Measurements from ENCODE around the gene DAD1. TPM values are rescaled to one million over a fixed set of nuclear protein-coding genes. Genes with fewer than 3 reads are reported as not detected.
A peak's percentile ranks its signal among the peaks of the same experiment; 100 is the strongest.
"Not testable (repeated sequence)": the region's sequence is repeated elsewhere in the genome, so short reads cannot be mapped to it uniquely, and the experiment has no call there.

Gene DAD1
- total RNA-seq, 4 donors from 2014 or later: 235 to 430 (median 335) TPM

DNA sequence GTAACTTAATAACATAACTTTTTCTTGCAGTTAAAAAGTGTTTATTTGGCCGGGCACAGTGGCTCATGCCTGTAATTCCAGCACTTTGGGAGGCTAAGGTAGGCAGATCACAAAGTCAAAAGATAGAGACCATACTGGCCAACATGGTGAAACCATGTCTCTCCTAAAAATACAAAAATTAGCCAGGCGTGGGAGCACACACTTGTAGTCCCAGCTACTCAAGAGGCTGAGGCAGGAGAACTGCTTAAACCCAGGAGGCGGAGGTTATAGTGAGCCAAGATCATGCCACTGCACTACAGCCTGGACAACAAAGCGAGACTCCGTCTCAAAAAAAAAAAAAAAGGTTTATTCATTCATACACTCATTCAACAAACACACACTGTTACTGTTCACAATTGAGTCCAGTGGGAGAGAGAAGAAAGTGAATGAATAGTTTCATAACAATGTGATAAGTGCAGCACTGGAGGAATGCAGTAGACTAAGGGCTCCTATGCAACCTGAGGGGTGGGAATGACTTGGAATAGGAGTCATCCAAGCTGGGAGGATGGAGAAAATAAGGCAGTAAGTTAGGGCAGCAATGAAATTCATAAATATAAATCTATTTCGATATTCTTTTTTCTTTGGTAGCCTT is 19.8 kb downstream of the DAD1 start:
- 59 to 85% methylated on average over 6 of the region's 6 CpGs for WGBS, 2 donors
- TF ChIP-seq CTCF (IDR thresholded peaks at IDR 0.05) (no peak), POLR2A (IDR thresholded peaks at IDR 0.05) (no peak)
- intact Hi-C loops (cut with DNase I): no loop called here

GRCh38 chr14:22567437-22567836 is 21.6 kb downstream of the DAD1 start:
- no peak for DNase-seq
- H3K9me3 ChIP-seq: no peaks in the 10 kb centered on the region
- WGBS, 2 donors: 92 to 95% methylated on average over 1 of the region's 1 CpG
- intact Hi-C loops (cut with DNase I): no loop called here
- no peak overlapping the region for H3K4me3 ChIP-seq (replicated peaks in 1 of 3)
- TF ChIP-seq POLR2A (IDR thresholded peaks at IDR 0.05): no peak
- peaks cover 11 to 16% of the 10 kb centered on the region in 2 donors for H3K36me3 ChIP-seq
- H3K27me3 ChIP-seq: no peaks in the 10 kb centered on the region
- peaks cover 44 to 67% of the 10 kb centered on the region in 2 donors for H3K4me1 ChIP-seq
- H3K27ac ChIP-seq: peak overlapping the region in 2 of 3 donors; percentile 45 to 86

More for the DNA sequence above, 19.8 kb downstream of the DAD1 start:
- H3K27ac ChIP-seq: peak overlapping the region; percentile 57 to 86 (median 71)
- H3K4me1 ChIP-seq: peaks cover 38 to 69% of the 10 kb centered on the region in 2 donors
- H3K9me3 ChIP-seq: no peaks in the 10 kb centered on the region
- H3K27me3 ChIP-seq: no peaks in the 10 kb centered on the region
- peak in 1 of 2 donors; percentile 46 for DNase-seq
- peaks cover 4 to 22% of the 10 kb centered on the region in 2 donors for H3K36me3 ChIP-seq
- no peak overlapping the region for H3K4me3 ChIP-seq (replicated peaks in 1 of 3)

DNA sequence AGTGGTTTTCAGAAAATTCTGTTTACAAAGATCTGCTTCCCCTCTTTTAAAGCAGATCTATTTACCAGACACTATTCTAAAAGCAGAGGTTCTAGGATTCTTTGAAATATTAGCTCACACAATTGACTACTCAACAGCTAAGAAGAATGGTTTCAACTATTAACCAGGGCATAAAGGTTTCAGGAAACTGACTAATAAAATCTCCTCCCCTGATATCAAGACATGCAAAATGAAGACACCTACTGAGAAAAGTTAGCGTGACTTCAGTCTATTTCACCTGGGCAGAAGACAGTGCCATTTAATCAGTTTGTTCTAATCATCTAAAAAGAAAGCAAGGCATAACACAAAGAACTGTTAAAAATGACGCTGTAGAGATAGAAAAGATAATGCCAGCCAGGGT is 22.2 kb downstream of the DAD1 start:
- 88 to 93% methylated on average over 2 of the region's 2 CpGs for WGBS, 2 donors
- peak overlapping the region in 2 of 3 donors; percentile 13 to 86 for H3K27ac ChIP-seq
- no peak overlapping the region for H3K4me3 ChIP-seq (replicated peaks in 1 of 3)
- H3K36me3 ChIP-seq: peaks cover 11 to 13% of the 10 kb centered on the region in 2 donors
- no peak for TF ChIP-seq POLR2A (IDR thresholded peaks at IDR 0.05)
- no peak for TF ChIP-seq CTCF (IDR thresholded peaks at IDR 0.05)
- DNase-seq: no peak
- H3K4me1 ChIP-seq: peaks cover 47 to 67% of the 10 kb centered on the region in 2 donors
- no peaks in the 10 kb centered on the region for H3K27me3 ChIP-seq
- intact Hi-C loops (cut with DNase I): no loop called here
- H3K9me3 ChIP-seq: no peaks in the 10 kb centered on the region

GRCh38 chr14:22566266-22566665 is 22.8 kb downstream of the DAD1 start:
- intact Hi-C loops (cut with DNase I); H3K27me3 ChIP-seq; DNase-seq; H3K4me3 ChIP-seq (replicated peaks in 1 of 3); H3K9me3 ChIP-seq: not testable (repeated sequence)
- WGBS, 2 donors: 93 to 99% methylated on average over 9 of the region's 9 CpGs
- Histone ChIP-seq H3K36me3 (peaks cover 10 to 11% of the 10 kb centered on the region in 2 donors), H3K4me1 (peaks cover 53 to 71% of the 10 kb centered on the region in 2 donors), H3K27ac (peak overlapping the region in 2 of 3 donors; percentile 13 to 86)

GRCh38 chr14:22565391-22565945 is 23.6 kb downstream of the DAD1 start:
- WGBS, 2 donors: 86 to 94% methylated on average over 3 of the region's 3 CpGs
- intact Hi-C loops (cut with DNase I): no loop called here

More at GRCh38 chr14:22565391-22565945, 23.6 kb downstream of the DAD1 start:
- peaks cover 53 to 72% of the 10 kb centered on the region in 2 donors for H3K4me1 ChIP-seq
- TF ChIP-seq POLR2A (IDR thresholded peaks at IDR 0.05) (no peak), CTCF (IDR thresholded peaks at IDR 0.05) (no peak)
- H3K36me3 ChIP-seq: peaks cover 10 to 11% of the 10 kb centered on the region in 2 donors
- H3K4me3 ChIP-seq (replicated peaks in 1 of 3): no peak overlapping the region
- no peaks in the 10 kb centered on the region for H3K27me3 ChIP-seq
- DNase-seq: no peak
- H3K9me3 ChIP-seq: no peaks in the 10 kb centered on the region
- H3K27ac ChIP-seq: peak overlapping the region; percentile 13 to 95 (median 21)
